OCI-LY3 (cell line): Measurements from ENCODE around the gene TTC29.

ENCODE experiments used
- CTCF ChIP-seq: fragments of 200-600, 300-600 bp; sonication (generic); IDR thresholded peaks from 2 replicates; pipeline ENCODE4 v1.5.1; 2014; ENCODE audit warnings: antibody characterized with exemption, low read length, low read depth
- EZH2phosphoT487 ChIP-seq: fragments of 200-600 bp; shearing (Covaris generic); IDR thresholded peaks from 2 replicates; pipeline ENCODE4 v1.6.1; 2018; ENCODE audit warnings: antibody characterized with exemption, mixed run types, low read depth

GRCh38 chr4:146890301-146890700 is 55.4 kb downstream of the TTC29 start:
- no peak for TF ChIP-seq CTCF
- TF ChIP-seq EZH2phosphoT487 = no peak
